OCI-LY1 (cell line): Measurements from ENCODE around the gene TBX18.

Source experiments
- CTCF ChIP-seq: fragments of 200-600 bp; sonication (generic), shearing (Covaris generic); IDR thresholded peaks from 2 replicates; pipeline ENCODE4 v1.5.1; 2017; ENCODE audit warnings: mild to moderate bottlenecking, antibody characterized with exemption, low read length, moderate library complexity, mixed read lengths
- EZH2 ChIP-seq: fragments of 200-600 bp; sonication (generic), shearing (Covaris generic); IDR thresholded peaks from 2 replicates; pipeline ENCODE4 v1.8.0; 2017; ENCODE audit warnings: borderline replicate concordance, mixed run types, mild to moderate bottlenecking, antibody characterized with exemption, low read length, moderate library complexity, mixed read lengths

- TF ChIP-seq EZH2 (no peak), CTCF (no peak)
These were observed 106.9 kb downstream of the TBX18 start for GRCh38 chr6:84657486-84657885.
